GM18873 (cell line): ENCODE measurements around the gene EEF1G.
"Not testable (repeated sequence)": the region's sequence is repeated elsewhere in the genome, so short reads cannot be mapped to it uniquely, and the experiment has no call there.

ENCODE experiments used
- ATAC-seq: cut with Tn5 transposase; IDR thresholded peaks from one replicate; pipeline ENCODE4 v1.9.1; 2021; ENCODE audit warnings: mild to moderate bottlenecking, moderate library complexity, moderate number of reproducible peaks; ENCODE audit not compliant: unreplicated experiment, low FRiP score

EEF1G gene

DNA sequence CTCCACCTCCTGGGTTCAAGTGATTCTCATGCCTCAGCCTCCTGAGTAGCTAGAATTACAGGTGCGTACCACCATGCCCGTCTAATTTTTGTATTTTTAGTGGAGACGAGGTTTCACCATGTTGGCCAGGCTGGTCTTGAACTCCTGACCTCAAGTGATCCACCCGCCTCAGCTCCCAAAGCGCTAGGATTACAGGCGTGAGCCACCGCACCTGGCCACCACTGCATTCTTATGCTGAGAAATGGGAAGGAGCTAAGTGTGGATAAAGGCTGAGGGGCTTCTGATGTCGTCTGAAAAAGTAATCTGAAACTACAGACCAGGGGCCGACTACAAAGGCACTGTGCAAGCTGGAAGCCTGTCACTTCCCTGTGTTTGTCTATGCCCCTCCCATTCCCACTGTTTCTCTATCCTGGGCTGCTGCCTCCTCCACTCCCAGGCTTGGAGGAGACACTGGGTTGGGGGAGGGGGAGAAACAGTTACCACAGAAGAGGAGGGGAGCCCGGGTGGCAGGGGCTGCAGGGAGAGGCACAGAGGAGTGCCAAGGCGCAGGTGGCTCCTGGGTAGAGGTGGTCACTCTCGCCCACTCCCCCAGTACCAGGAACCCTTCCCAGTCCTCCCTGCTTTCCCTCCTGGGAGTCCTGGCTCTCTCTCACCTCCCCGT, 30.9 kb upstream of the EEF1G start:
- ATAC-seq: no peak

DNA sequence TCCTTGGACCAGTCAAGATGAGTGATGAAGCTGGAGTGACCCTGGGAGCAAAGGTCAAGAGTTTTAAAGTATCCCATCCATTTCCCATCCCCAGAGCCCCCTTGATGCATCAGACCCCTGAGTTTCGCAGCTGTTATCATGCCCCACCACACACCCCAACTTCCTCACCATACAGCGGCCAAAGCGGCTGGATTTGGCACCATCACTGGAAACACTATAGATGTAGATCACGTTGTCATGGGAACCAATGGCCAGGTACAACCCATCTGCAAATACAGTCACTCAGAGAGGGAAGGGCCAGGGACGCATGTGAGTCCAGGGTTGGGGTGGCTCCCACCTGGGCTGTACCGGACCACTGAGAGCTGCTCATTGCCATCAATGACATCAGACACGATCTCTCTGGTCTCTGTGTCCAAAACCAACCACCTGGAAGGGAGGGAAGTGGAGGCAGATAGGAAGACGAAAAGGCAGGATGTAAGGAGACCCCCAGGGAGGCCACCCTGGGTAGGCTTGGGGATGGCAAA, 30.1 kb upstream of the EEF1G start:
- ATAC-seq: no peak

DNA sequence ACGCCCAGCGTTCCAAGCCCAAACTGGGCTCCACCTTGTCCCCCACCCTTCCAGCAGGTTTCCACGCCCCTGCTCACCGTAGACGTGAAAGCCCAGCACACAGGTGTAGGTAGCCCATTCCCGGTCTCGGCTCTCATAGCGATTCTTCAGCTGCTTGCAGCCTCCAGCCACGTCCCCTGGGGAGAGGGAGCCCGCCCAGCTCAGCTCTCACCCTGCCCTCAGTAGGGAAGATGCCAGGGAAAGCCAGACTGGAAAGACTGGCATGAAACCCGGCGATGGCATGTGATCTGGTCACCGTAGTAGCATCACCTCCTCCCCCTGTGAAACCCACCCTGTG, 29.3 kb upstream of the EEF1G start:
- ATAC-seq: no peak

DNA sequence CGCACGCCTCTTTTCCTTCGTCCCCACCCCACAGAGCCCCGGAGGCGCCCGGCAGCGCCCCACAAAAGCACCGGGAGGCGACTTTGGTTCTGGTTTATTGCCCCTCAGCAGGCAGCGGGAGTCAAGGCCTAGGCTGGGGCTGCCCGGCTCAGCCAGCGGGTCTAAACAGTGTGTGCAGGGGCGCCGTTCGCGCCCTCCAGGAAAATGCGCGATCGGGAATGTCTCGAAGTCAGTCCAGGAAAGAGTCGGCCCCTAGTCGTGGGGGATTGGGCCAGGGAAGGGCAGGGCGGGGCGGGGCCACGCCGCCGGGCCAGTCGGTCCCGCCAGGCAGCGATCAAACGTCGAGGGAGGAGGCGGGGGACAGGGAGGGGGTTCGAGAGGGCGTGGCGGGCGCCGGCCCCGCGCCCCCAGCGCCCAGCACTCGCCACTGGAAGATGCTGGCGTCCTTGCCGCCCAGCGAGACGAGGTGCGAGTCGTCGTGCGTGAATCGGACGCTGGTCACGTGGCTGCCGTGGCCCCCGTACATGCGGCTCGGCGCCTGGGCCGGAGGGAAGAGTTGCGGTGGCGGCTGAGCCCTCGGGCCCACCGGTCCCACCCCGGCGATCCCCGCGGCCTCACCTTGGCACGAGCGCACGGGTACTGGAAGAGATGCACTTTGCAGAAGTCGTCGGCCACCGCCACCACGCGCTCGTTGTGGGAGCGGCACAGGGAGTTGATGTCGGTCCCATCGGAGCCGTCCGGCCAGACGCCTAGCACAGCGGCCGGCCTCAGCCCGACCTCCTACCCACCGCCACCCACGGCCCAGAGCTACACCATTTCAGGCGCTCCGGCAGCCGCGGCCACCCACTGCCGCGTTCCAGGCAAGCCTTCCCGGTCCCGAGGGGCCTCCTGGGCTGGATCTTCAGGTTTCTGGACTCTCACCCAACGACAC, 28.7 kb upstream of the EEF1G start:
- ATAC-seq: no peak

DNA sequence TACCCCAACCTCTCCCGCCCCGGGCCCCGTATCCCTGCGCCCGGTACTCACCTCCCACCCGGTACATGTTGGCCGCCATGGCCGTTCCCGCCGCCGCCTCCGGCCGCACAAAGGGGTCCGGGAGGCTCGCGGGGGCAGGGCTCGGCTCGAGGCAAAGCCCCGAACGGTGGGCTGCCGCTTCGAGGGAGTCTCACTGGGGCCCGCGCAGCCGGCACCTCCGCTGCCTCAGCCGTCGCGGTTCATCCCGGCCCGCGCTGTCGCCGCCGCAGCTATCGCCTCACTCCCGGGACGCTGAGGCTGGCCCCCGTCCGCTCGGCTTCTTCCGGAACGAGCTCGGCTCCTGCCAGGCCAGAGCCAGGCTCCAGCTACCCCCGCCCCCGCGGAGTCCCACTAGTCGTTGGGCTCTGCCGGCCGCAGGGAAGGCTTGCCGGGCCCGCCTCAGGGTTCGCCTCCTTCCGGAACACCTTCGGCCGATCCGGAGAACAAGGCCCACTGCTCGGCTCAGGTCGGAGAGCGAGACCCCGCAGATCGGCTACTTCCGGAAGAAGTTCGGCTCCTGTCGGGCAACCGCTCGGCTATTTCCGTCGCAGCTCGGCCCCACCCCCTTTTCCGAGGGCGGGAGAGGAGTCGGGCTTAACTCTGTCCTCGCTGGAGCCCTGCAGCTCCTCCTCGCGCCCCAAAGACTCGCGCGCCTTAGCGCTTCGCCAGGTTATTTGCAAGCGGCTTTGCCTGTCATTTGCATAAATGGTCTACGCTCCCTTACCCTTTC, 27.9 kb upstream of the EEF1G start, which contains the start of gene MTA2:
Gene MTA2, minus strand, starts transcription at position 494 of the 769 bp plus-strand sequence. Its CDS starts 415 bp downstream, at position 79.
- ATAC-seq: peak; percentile 65

DNA sequence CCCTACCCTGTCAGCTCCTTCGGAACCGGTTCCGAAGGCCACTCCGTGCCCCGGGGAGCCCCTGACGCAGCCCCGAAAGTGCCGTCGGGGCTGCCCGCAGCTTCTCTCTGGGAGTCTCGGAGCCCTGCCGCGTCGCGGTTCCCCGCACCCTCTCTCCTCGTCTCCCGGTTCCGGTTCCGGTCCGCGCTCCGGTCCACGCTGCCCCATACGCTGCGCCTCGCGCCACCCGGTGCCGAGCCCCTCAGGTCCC, 27.4 kb upstream of the EEF1G start:
- ATAC-seq: no peak

DNA sequence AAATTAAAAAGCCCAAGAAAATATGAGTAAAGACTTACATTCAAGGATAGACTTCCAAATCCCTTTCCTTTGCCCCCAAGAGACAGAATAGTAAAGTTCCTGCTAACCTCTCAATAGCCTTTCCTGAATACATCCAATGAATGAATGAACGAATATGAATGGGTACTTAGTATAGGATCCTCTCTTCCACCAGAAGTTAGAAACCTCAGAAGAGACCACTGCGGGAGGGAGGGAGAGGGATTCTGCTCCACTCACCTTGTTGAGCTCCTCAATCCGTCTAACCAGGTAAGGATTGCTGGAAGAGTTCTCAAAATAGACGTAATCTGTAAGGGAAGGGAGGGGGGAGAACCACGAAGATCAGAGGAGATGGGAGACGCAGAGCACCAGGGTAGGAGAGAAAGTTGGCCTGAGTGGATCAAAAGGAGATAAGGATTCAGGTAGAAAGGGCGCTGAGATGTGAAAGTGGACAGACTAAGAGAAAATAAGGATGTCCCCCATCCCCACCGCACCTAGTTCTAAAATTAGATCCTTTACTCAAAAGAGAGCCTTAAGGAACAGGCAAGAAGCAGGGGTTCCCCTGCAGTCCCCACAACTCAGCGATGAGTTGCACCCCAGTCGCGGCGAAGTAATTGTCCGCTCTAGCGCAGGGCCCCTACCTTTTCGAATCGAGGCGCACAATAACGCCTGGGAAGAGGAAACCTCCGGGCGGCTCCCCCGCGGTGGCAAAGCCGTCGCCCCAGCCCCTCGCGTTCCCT, 26.9 kb upstream of the EEF1G start:
- no peak for ATAC-seq

DNA sequence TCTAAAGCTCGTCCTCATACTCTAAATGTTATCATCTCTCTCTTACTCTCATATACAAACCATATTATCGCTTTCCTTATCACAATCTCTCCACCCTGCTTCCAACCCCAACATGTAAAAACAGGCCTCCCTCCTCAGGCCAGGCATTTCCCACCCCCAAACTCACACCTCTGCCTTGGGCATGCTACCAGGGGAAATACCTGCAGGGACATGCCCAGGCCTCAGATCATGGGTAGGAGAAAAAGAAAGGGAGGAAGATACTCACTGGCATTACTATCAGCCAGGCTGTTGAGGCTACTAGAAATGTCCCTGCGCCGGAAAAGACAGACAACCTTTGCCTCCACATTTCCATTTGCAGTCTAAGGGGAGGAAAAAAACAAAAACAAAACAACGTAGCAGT, 26.2 kb upstream of the EEF1G start:
- no peak for ATAC-seq

DNA sequence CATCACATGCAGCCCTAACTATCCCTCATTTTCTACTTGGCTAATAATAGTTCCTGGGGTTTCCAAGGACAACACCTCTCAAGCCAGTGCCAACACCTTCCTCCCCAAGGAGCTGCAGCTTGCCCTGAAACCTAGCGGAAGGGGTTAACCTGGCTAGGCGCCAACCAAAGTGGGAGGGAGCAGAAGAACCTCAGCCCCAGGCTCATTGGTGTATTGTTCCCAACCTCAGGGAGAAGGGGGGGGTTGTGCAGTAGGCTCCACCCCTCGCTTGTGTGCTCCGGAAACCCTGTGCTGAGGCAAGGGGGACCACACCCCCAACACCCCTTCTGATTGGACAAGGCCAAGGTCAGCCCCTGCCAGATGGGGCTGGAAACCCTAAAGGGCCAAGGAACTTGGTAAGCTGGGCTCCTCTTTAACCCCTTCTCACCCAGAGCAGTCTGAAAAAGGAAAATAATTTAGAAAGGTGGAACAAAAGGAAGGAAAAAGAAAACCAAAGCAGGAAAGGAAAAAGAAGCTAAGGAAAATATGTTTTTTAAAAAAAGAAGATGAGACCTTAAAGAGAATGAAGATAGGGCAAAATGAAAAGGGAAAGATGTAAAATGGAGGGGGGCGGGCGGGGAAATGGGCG, 25.5 kb upstream of the EEF1G start:
- ATAC-seq: peak; percentile 43

DNA sequence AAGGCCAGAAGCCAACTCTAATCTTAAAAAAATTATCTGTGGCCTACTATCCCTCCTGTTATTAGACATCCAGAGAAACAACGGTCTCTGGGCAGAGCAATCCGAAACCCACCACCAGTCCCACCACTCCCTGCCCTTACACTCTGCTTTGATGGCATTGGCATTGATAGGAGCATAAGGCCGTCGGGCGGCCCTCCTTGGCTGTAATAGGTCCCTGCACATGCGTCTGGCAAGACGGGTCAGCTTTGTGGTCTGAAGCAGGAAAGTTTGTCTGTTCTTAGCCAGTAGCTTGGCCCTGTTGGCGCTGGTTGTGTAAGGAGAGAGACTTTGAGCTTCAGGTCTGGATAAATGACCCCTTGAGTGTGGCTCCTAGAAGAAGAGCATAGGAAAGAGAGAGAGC, 21.4 kb upstream of the EEF1G start:
- no peak for ATAC-seq

DNA sequence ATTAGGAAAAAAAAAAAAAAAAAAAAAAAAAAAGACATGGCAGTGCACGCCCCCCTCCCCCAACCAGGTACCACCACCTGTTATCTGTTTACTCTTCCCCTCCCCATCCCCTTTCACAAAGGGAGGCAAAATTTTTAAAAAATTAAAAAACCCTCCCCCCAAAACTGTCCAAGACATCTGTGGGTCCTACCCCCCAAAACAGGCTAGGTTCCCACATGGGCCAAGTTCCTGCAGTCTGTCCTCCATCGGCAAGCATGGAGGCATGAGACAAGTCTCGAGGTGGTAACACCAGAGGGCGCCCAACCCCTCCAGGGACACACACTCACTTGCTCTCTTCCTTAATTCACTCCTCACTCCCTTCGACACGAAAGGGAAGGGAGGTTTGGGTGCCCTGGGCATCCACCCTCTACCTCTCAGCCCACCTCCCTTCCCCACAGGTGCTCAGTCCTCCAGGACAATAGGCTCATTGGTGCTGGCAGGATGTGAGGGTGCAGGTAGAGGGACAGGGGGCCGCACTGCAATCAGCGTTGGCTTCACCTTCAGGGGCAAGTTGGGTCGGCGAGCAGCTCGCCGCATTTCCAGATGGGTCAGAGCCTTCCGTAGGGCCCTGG, 19.8 kb upstream of the EEF1G start:
- ATAC-seq: no peak

DNA sequence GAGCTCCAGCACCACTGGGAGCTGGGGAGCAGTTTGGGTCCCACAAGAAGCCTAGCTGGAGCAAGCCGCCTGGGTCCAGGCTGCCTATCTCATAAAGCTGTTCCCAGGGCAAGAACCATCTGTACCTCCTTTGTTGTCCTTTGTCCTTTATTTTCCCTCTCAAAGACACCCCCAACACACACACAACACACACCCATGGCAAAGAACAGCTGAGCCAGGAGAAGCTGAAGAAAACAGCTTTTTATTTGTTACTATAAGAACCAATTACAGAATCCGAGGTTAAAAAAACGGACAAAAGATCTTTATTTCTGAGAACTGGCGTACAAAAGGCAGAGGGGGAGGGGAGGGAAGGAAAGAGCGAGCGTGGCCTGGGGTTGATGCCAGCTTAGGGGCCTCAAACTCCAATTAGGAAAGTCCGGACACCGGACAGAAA, 19.3 kb upstream of the EEF1G start:
- ATAC-seq: no peak

DNA sequence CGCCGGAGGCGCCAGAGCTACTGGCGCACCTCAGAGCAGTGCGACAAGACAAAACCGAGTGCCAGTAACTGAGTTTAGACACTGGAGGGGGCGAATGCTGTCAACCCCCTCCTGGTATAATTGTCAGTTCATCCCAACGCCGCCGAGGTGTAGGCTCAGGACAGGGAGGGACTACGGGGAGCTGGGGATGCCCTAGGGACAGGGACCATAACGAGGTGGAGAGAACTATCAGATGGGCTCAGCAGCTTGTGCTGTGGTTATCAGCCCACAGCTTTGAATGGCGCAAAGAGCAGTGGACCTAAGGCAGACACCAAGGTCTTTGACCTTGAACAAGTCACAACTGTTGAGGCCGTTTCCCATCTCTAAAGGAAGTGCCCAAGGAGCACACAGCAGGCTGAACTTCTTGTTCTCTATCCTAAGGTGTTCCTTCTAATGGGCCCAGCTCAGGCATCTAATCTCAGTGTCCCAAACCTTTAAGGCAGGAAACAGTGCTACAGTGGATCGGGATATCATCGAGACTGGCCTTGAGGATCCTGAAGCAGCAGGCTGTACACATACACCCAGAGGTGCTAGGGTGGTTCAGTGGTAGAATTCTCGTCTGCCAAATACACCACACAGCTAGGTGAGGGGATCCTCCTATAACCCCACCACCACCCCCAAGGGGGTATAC, 18.6 kb upstream of the EEF1G start:
- peak; percentile 4 for ATAC-seq

DNA sequence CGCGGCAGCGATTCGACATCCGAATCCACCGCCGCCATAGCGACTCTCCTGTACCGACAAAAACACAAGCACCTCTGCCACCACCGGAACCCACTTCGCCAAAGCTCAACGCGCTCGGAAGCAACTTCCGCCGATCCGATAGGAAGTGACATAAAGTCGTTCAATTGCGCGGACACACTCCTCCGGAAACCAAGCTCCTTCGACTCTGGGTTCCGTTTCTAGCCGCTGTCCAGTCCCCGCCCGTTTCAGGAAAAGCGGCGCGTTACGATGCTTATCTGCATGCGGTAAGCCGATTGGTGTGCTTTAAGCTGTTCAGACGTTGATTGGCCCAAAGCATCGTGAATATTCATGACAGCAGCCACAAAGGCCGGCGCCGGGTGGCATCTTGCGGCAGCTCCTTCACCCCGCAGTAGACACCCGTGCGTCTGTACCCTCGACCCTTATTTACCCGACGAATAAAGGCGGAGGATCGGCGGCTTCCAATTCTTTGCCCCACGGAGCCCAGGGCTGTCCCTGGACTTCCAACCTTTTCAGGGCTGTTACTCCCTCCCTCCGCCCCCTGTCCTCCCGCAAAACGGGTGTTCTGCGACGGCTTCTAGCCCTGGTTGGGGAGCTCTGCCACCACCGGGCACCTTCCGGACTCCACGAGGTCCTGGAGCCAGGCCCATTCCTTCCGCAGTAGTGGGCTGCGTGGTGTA, 17.9 kb upstream of the EEF1G start, which contains the start of gene TUT1:
Gene TUT1, minus strand, starts transcription at position 76 of the 698 bp plus-strand sequence. Its CDS starts 38 bp downstream, at position 38.
- peak; percentile 78 for ATAC-seq

DNA sequence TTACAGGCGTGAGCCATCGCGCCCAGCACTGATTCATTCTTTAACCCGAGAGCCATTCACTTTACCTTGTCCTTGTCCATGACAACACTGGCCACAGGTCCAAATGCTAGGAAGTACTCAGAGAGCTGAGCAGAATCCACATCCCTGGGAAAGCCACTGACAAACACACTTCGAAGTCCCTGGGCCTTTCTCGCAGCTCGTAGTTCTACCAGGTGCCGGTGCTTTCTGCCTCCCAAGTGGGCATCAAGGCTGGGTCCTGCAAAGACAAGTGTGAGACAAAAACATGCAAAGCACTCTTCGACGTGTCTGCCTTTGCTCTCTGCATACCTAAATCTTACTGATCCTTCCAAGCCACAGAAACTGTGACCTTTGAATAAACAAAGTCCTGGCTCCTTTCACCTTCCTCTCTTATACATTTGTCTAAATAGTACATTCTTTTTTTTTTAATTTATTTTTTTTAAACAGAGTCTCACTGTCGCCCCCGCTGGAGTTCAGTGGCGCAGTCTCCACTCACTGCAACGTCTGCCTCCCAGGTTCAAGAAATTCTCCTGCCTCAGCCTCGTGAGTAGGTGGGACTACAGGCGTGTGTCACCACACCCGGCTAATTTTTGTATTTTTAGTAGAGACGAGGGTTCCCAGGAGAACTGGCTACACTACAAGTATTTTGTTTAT, 15.4 kb upstream of the EEF1G start:
- ATAC-seq: no peak

DNA sequence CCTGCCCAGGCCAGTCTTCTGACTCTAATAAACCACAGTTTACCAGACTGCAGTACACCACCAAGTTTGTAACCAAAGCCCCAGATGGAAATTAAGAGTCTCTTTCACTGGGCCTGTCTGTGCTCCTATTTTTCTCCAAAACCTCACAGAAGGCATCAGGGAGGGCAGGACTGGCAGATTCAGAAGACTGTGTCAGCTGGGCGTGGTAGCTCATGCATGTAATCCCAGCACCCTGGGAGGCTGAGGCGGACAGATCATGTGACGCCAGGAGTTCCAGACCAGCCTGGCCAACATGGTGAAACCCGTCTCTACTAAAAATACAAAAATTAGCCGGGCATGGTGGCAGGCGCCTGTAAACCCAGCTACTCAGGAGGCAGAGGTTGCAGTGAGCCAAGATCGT, 11.7 kb upstream of the EEF1G start:
- not testable (repeated sequence) for ATAC-seq

DNA sequence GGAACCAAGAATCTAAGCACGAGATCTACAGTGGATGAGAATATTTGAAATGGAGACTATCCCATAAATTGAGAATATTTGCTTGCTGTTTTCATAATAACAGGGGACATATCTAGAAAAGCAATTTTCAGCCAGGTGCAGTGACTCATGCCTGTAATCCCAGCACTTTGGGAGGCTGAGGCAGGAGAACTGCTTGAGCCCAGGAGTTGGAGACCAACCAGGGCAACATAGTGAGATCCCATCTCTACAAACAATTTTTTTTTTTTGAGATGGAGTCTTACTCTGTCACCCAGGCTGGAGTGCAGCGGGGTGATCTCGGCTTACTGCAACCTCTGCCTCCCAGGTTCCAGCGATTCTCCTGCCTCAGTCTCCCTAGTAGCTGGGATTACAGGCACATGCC, 8.0 kb upstream of the EEF1G start:
- not testable (repeated sequence) for ATAC-seq
